Ectodermal cell (in vitro differentiated cells): Measurements from ENCODE around the gene EXOC6.

ENCODE experiments used
- H3K27ac ChIP-seq: 2 replicates; pipeline ENCODE4 v1.7.0; 2013; ENCODE audit warnings: mild to moderate bottlenecking, low read depth, low read length; ENCODE audit not compliant: insufficient read depth, poor library complexity, severe bottlenecking
- H3K27me3 ChIP-seq: 2 replicates; pipeline ENCODE4 v1.7.0; 2013; ENCODE audit warnings: mild to moderate bottlenecking, low read length; ENCODE audit not compliant: insufficient read depth, control insufficient read depth, poor library complexity, severe bottlenecking
- H3K36me3 ChIP-seq: one replicate; pipeline ENCODE4 v1.7.0; 2013; ENCODE audit warnings: low read length; ENCODE audit not compliant: control insufficient read depth, insufficient read depth
- H3K4me1 ChIP-seq: one replicate; pipeline ENCODE4 v1.7.0; 2013; ENCODE audit warnings: low read length; ENCODE audit not compliant: control insufficient read depth, insufficient read depth
- H3K4me3 ChIP-seq: 2 replicates; pipeline ENCODE4 v1.7.0; 2013; ENCODE audit warnings: low read depth, low read length, control low read depth; ENCODE audit not compliant: insufficient read depth
- H3K9me3 ChIP-seq: 2 replicates; pipeline ENCODE4 v1.7.0; 2013; ENCODE audit warnings: mild to moderate bottlenecking, low read length, moderate library complexity; ENCODE audit not compliant: control insufficient read depth
- WGBS, 2 experiments: methylation state at CpG; one replicate each; pipeline ENCODE4 v1.1.7; 2013; ENCODE audit warnings: missing lambda C conversion rate in 2 of 2; 5-methylcytosine and 5-hydroxymethylcytosine counted together

Gene EXOC6

DNA sequence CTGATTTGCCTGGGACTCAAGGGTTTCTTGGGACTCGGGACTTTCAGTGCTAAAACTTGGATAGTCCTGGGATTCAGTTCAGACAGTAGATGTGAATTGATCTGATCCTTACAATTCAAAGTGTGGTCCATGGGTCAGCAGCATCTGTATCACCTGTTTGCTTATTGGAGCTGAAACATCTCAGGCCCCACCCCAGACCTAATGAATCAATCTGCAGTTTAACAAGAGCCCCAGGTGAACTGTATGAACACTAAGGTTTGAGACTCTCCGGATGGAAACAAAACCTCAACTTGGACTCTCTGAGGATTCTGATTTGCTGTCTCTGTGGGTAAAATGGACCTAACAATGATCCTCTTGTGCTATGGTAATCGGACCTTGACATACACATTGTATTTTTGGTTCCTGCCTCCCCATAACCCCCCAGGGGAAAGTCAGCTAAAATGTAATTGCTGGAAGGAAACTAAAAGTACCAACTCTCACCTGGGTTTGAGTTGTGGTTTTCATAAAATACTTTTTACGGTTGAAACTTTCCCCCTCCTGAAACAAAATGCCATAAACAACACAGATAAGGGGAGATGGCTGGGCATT lies 237.0 kb downstream of the EXOC6 start:
- WGBS, 2 experiments = 89% methylated on average over 4 of the region's 4 CpGs
- Histone ChIP-seq H3K4me3 (no peak overlapping the region), H3K27me3 (no peaks in the 10 kb centered on the region), H3K27ac (no peak overlapping the region), H3K36me3 (no peaks in the 10 kb centered on the region), H3K4me1 (peaks cover 4% of the 10 kb centered on the region), H3K9me3 (no peaks in the 10 kb centered on the region)

DNA sequence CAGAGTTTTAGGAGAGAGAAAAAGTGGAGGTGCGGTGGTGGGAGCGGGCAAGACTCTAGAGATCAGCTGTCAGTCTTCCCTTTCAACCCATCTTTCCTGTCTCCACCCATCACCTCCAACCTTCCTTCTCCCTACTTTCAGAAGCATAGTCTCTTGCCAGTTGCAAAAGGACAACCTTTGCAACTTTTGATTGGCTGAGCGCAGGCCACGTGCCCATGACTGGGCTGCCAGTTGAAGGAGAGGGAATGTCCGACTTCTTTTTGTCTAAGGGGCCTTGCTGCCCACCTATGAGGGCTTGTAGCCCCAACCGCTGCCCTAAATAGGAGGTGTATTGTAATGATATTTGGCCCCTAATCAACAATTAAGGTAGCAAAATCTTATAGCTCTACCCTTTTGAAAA lies 238.0 kb downstream of the EXOC6 start:
- no peaks in the 10 kb centered on the region for H3K9me3 ChIP-seq
- no peaks in the 10 kb centered on the region for H3K27me3 ChIP-seq
- H3K4me1 ChIP-seq = peaks cover 4% of the 10 kb centered on the region
- 92 to 95% methylated on average over 5 to 6 of the region's 6 CpGs for WGBS, 2 experiments
- no peak overlapping the region for H3K4me3 ChIP-seq
- no peaks in the 10 kb centered on the region for H3K36me3 ChIP-seq
- no peak overlapping the region for H3K27ac ChIP-seq

DNA sequence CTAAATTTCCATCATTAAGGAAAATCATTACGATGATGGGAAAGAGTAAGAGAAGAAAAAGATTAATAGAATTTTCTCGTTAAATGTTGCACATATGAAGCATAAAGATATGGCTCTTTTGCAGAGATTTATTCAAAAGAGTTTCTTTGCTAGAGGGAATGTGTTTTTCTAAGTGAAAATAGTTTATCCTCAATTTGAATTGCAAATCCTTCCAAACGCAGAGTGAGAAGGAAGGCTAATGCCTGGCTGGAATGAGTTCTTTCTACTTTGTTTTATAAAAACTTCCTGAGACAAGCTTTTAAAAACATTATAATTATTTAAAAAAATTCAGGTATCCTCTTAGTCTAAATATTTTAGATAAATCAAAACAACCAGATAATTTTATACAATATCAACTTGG lies 239.5 kb downstream of the EXOC6 start:
- Histone ChIP-seq H3K4me1 (no peaks in the 10 kb centered on the region), H3K27me3 (no peaks in the 10 kb centered on the region), H3K9me3 (no peaks in the 10 kb centered on the region), H3K36me3 (no peaks in the 10 kb centered on the region), H3K27ac (no peak overlapping the region), H3K4me3 (no peak overlapping the region)
- WGBS, 2 experiments = 79% methylated on average over 2 to 3 of the region's 3 CpGs

DNA sequence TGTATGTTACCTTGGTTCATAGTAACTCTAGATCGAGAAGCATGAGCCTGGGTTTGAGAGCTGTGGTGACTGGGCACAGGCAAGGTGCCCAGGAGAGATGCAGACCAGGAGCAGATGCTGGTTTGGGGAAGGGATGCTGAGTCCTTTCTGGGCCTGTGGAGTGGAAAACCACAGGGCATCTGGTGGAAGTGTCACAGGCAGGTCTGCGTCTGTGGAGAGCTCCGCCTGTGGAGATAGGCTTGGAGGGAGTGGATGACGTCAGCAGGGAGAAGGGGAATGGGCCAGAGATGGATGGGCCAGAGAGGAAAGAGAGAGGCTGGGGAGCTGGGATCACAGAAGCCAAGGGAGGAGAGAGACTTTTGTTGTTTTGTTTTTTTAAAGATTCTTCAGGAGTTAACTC lies 240.1 kb downstream of the EXOC6 start:
- H3K27ac ChIP-seq = no peak overlapping the region
- 90 to 91% methylated on average over 4 of the region's 4 CpGs for WGBS, 2 experiments
- H3K27me3 ChIP-seq = no peaks in the 10 kb centered on the region
- no peaks in the 10 kb centered on the region for H3K36me3 ChIP-seq
- H3K4me1 ChIP-seq = no peaks in the 10 kb centered on the region
- no peak overlapping the region for H3K4me3 ChIP-seq
- no peaks in the 10 kb centered on the region for H3K9me3 ChIP-seq

DNA sequence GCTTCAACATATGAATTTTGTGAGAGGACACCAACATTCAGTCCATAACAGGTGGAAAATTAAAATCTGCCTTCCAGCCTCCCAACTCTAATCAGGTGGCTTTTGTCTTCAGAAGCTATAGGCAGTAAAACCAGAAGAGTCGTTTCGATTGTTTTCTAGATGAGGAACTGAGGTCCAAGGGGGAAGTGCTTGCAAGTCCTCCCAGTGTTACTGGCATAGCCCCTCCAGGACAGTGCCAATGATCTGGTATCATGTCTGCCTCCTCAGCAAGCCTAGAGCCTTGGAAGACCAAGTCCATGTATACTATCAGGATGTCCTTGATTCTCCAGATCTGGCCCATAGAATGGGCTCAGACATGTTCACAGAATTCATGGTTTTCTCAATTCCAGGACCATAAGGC lies 242.3 kb downstream of the EXOC6 start:
- WGBS, 2 experiments = 93 to 98% methylated on average over 2 of the region's 2 CpGs

DNA sequence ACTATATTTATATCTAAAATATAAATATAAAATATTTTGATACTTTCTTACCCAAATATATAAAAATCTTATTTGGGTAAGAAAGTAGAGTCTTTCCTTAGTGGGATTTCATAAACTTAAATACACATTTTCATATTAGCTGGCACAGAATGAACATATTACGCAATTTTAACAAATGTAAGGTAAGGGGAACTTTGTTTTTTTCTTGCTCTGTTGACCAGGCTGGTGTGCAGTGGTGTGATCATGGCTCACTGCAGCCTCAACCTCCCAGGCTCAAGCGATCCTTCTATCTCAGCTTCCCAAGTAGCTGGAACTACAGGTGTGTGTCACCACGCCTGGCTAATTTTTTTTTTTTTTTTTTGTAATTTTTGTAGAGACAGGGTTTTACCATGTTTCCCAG lies 243.6 kb downstream of the EXOC6 start:
- Histone ChIP-seq H3K27me3 (no peaks in the 10 kb centered on the region), H3K4me1 (no peaks in the 10 kb centered on the region), H3K4me3 (no peak overlapping the region), H3K27ac (no peak overlapping the region), H3K9me3 (no peaks in the 10 kb centered on the region), H3K36me3 (no peaks in the 10 kb centered on the region)
- 97% methylated on average over 2 to 3 of the region's 3 CpGs for whole genome bisulfite sequencing, 2 experiments

More for the DNA sequence above, 242.3 kb downstream of the EXOC6 start:
- no peak overlapping the region for H3K27ac ChIP-seq
- no peaks in the 10 kb centered on the region for H3K36me3 ChIP-seq
- H3K4me3 ChIP-seq = no peak overlapping the region
- no peaks in the 10 kb centered on the region for H3K9me3 ChIP-seq
- no peaks in the 10 kb centered on the region for H3K27me3 ChIP-seq
- no peaks in the 10 kb centered on the region for H3K4me1 ChIP-seq

DNA sequence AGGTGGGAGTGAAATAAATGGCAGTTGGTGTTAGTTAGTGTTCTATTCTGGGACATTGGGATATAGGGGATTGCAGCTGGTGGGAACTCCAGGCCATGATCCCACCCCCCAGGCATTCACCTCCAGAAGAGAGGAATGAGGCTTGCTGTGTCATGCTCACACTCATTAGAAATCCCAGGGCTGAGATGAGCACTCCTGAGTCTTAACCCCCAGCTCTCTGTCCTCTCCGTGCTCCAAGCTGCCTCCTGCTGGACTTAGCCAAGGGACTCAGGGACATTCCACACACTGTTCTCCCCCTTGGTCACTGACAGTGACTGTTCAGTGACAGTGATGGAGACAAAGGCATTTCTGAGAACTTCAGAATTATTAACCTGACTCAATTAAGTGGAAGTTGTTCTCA lies 246.9 kb downstream of the EXOC6 start:
- WGBS, 2 experiments = 40 to 67% methylated on average over 1 of the region's 1 CpG
- Histone ChIP-seq H3K9me3 (no peaks in the 10 kb centered on the region), H3K27me3 (no peaks in the 10 kb centered on the region), H3K4me3 (no peak overlapping the region), H3K27ac (no peak overlapping the region), H3K36me3 (no peaks in the 10 kb centered on the region), H3K4me1 (no peaks in the 10 kb centered on the region)

DNA sequence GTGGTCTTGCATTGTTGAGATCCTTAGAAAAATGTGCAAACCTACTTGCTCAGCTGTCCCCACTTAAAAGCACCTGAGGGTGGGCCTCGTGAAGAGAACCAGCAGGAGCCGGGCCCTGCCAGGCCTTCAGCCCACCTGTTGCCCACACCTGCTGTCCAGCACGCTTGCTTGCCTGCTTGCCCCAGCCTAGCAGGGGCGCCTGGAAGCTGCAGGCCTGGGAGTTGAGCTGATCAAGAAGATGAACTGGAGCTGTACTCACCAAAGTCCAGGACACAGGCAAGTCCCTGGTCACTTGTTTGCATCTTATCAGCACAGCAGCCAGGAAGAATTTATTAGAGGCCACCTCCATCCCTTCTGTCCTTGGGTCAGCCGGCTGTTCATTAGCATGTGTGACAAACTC lies 248.6 kb downstream of the EXOC6 start:
- Histone ChIP-seq H3K4me3 (no peak overlapping the region), H3K27ac (no peak overlapping the region), H3K27me3 (no peaks in the 10 kb centered on the region), H3K4me1 (no peaks in the 10 kb centered on the region), H3K9me3 (no peaks in the 10 kb centered on the region), H3K36me3 (no peaks in the 10 kb centered on the region)
- WGBS, 2 experiments = 87 to 88% methylated on average over 5 of the region's 5 CpGs

DNA sequence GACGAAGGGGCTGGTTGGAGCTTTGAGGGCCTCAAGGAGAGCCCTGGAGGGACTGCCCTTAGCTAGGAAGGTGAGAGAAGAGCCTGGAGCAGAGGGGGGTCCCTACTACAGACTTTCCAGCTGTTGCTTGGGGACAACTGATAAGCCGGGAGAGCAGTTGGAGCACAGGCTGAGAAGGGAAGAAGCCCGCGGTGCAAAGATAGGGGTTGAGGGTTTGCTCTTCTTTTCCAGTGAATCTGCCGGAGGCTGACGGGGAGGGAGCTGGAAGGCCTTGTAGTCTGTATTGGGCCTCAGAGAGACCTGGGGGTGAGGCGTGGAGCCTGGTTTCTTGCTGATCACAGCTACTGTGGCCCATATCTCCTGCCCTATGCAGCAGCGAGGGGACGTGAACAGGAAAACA lies 249.1 kb downstream of the EXOC6 start:
- no peaks in the 10 kb centered on the region for H3K27me3 ChIP-seq
- 81% methylated on average over 9 of the region's 9 CpGs for WGBS, 2 experiments
- H3K9me3 ChIP-seq = no peaks in the 10 kb centered on the region
- H3K27ac ChIP-seq = no peak overlapping the region
- H3K4me1 ChIP-seq = no peaks in the 10 kb centered on the region
- no peak overlapping the region for H3K4me3 ChIP-seq
- no peaks in the 10 kb centered on the region for H3K36me3 ChIP-seq

DNA sequence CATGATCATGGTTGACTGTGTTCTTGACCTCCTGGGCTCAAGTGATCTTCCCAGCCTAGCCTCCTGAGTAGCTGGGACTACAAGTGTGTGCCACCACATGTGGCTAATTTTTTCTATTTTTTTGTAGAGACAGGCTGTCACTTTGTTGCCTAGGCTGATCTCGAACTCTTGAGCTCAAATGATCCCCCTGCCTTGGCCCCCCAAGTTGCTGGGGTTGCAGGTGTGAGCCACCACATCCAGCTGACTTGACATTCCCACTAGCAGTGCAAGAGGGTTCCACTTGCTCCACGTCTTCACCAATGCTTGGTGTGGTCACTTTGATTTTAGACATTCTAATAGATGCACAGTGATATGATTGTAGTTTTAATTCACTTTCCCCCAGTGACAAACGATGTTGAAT lies 250.5 kb downstream of the EXOC6 start:
- WGBS, 2 experiments = 92 to 98% methylated on average over 3 of the region's 3 CpGs
- H3K27me3 ChIP-seq = no peaks in the 10 kb centered on the region
- no peaks in the 10 kb centered on the region for H3K9me3 ChIP-seq
- H3K36me3 ChIP-seq = no peaks in the 10 kb centered on the region
- no peak overlapping the region for H3K27ac ChIP-seq
- no peak overlapping the region for H3K4me3 ChIP-seq
- H3K4me1 ChIP-seq = no peaks in the 10 kb centered on the region

DNA sequence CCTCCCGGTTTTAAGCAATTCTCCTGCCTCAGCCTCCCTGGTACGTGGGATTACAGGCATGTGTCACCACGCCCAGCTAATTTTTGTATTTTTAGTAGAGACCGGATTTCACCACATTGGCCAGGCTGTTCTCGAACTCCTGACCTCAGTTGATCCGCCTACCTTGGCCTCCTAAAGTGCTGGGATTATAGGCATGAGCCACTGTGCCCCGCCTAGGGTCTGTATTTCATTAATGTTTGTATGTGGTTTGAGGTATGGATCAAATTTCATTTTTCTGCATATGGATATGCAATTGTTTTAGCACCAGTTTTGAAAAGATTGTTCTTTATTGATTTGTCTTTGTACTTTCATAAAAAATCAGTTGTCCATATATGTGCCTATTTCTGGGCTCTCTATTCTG lies 251.3 kb downstream of the EXOC6 start:
- Histone ChIP-seq H3K4me1 (no peaks in the 10 kb centered on the region), H3K4me3 (no peak overlapping the region), H3K27ac (no peak overlapping the region), H3K36me3 (no peaks in the 10 kb centered on the region), H3K9me3 (no peaks in the 10 kb centered on the region), H3K27me3 (no peaks in the 10 kb centered on the region)
- 93 to 95% methylated on average over 7 of the region's 7 CpGs for WGBS, 2 experiments
